Heart right ventricle (tissue), 16 donors: ENCODE measurements around the gene CLHC1. TPM values are rescaled to one million over a fixed set of nuclear protein-coding genes. Genes with fewer than 3 reads are reported as not detected.

ENCODE experiments used
- ATAC-seq, 8 donors: fragments of 200-7000 bp; cut with Tn5 transposase; one replicate each; pipeline ENCODE4 v1.9.1; 2020; ENCODE audit warnings: mild to moderate bottlenecking in 8 of 8, moderate library complexity in 8 of 8, moderate number of reproducible peaks in 1 of 8
- DNase-seq, 2 donors: peaks; one replicate each; pipeline ENCODE4 v3.0.0-alpha.2; 2020
- H3K27ac ChIP-seq, 10 donors: fragments of 200-600 bp; sonication (generic) in 2 of 10; one replicate each; pipeline versions ENCODE4 v1.5.0 to v1.8.0; 2020 to 2022; ENCODE audit warnings: mild to moderate bottlenecking in 3 of 10
- H3K27me3 ChIP-seq, 7 donors: fragments of 200-600 bp; one replicate each; pipeline ENCODE4 v1.8.0; 2021 to 2022; ENCODE audit warnings: mild to moderate bottlenecking in 2 of 7
- H3K36me3 ChIP-seq, 9 donors: fragments of 200-600 bp; sonication (generic) in 1 of 9; one replicate each; pipeline versions ENCODE4 v1.5.0 to v1.8.0; 2020 to 2022; ENCODE audit warnings: mild to moderate bottlenecking in 2 of 9
- H3K4me1 ChIP-seq, 9 donors: fragments of 200-600 bp; sonication (generic) in 1 of 9; one replicate each; pipeline versions ENCODE4 v1.5.0 to v1.8.0; 2020 to 2022; ENCODE audit warnings: mild to moderate bottlenecking in 4 of 9
- H3K4me3 ChIP-seq, 10 donors: fragments of 200-600 bp; sonication (generic) in 2 of 10; one replicate each; pipeline versions ENCODE4 v1.5.0 to v1.8.0; 2020 to 2022; ENCODE audit warnings: mild to moderate bottlenecking in 7 of 10, moderate library complexity in 2 of 10
- H3K9me3 ChIP-seq, 11 donors: fragments of 200-600 bp in 10 of 11; sonication (generic) in 2 of 11; one replicate each; pipeline versions ENCODE4 v1.5.0 to v1.8.0; 2013 to 2022; ENCODE audit warnings: mild to moderate bottlenecking in 2 of 11, control low read depth in 1 of 11, moderate library complexity in 1 of 11
- CTCF ChIP-seq, 9 donors: fragments of 200-600 bp; sonication (generic) in 2 of 9; IDR thresholded peaks; one replicate each; pipeline versions ENCODE4 v1.5.0 to v1.8.0; 2021 to 2022; ENCODE audit warnings: antibody characterized with exemption in 9 of 9, mild to moderate bottlenecking in 5 of 9, moderate library complexity in 1 of 9
- WGBS, 2 donors: extraction: QIAGEN DNeasy Blood & Tissue Kit; methylation state at CpG; one replicate each; pipeline ENCODE4 v1.1.7; 2013; ENCODE audit warnings: inconsistent platforms in 1 of 2; 5-methylcytosine and 5-hydroxymethylcytosine counted together
- intact Hi-C, 10 donors: fragments of 100-400 bp; cut with DNase I; formaldehyde crosslinking; loops; one replicate each; pipeline versions ENCODE4 v1.11.1 to v1.14.2; 2022
- polyA plus RNA-seq, 2 donors: library from polyadenylated mRNA; stranded (reverse); fragments of 200-250 nt; gene quantifications; one replicate each; pipeline ENCODE4 v1.2.3, GENCODE V29; 2013
- total RNA-seq, 10 donors: library from RNA; stranded (reverse); fragmentation: NEBNext Ultra II Directional in 3 of 10; extraction: Animal tissue kit (Norgen Biotek cat#: 25700) in 3 of 10; gene quantifications; one replicate each; pipeline versions ENCODE4 v1.2.1 to v1.2.4, GENCODE V29; 2021 to 2023
- donor health status: Arrhythmogenic right ventricular cardiomyopathy.
- donor health status: ischemic (EF 13 %, LVEDD 7.1; RV severe dilation, severe dysfunction).
- donor health status: healthy with polysubstance abuse.
- donor health status: DM: no; HTN: yes; CAD: no.
- donor health status: DM: no; HTN: no; CAD: no.
- donor health status: ischemic (EF 25% LVEDD 6.9; RV normal size, moderate dysfunction).
- donor health status: ischemic (EF 25% LVEDD 5.7; RV mildly dilated, moderate dysfunction).
- donor health status: healthy.
- donor health status: DM: yes; HTN: yes; CAD: no.
- donor health status: Ischemic cardiomyopathy.
- donor health status: ischemic (EF 35%, LVEDD 5.7; RV mildly dilated, moderate dysfunction).
- donor health status: nonischemic (EF 11% LVEDD 7.7; RV severe dilation, severe dysfunction).
- donor health status: DM: yes; HTN: yes; CAD: no.
- donor health status: PGD.
- donor health status: ischemic (EF 29% LVEDD 5.4; RV normal size, mild dysfunction).
- donor health status: nonischemic (EF 23%, LVEDD 6.1; RV moderate dilation, normal function).

CLHC1 gene
- total and polyA plus RNA-seq, 12 donors, result 1.7 to 9.7 (median 6.3) TPM

- intact Hi-C loops, result no loop called here
- 96% methylated on average over 2 of the region's 2 CpGs for WGBS, 2 donors
- no peak for DNase-seq
- TF ChIP-seq CTCF (IDR thresholded peaks at IDR 0.05), result no peak
- no peaks in the 10 kb centered on the region for H3K27me3 ChIP-seq
- no peak overlapping the region for H3K4me3 ChIP-seq
- no peaks in the 10 kb centered on the region for H3K36me3 ChIP-seq
- H3K4me1 ChIP-seq, result peaks cover 0 to 13% (median 0%) of the 10 kb centered on the region in 9 donors
- no peak for ATAC-seq
- no peak overlapping the region for H3K27ac ChIP-seq
- no peaks in the 10 kb centered on the region for H3K9me3 ChIP-seq
These were observed 89.6 kb downstream of the CLHC1 start for GRCh38 chr2:55142518-55142917.

- intact Hi-C loops, result no loop called here
- ATAC-seq (peak in 2 of 8 donors; percentile 40 to 41), DNase-seq (no peak)
- no peaks in the 10 kb centered on the region for H3K36me3 ChIP-seq
- H3K4me3 ChIP-seq, result no peak overlapping the region
- H3K9me3 ChIP-seq, result no peaks in the 10 kb centered on the region
- no peak for TF ChIP-seq CTCF (IDR thresholded peaks at IDR 0.05)
- peaks cover 0 to 20% (median 0%) of the 10 kb centered on the region in 9 donors for H3K4me1 ChIP-seq
- 81 to 90% methylated on average over 9 of the region's 9 CpGs for WGBS, 2 donors
- no peak overlapping the region for H3K27ac ChIP-seq
- H3K27me3 ChIP-seq, result no peaks in the 10 kb centered on the region
These were observed 90.3 kb downstream of the CLHC1 start for GRCh38 chr2:55141572-55142413.

GRCh38 chr2:55140316-55141219, 91.5 kb downstream of the CLHC1 start:
- no peak overlapping the region for H3K27ac ChIP-seq
- WGBS, 2 donors, result 88 to 89% methylated on average over 8 of the region's 8 CpGs
- H3K4me1 ChIP-seq, result peaks cover 0 to 32% (median 0%) of the 10 kb centered on the region in 9 donors

More at GRCh38 chr2:55140316-55141219, 91.5 kb downstream of the CLHC1 start:
- no peak overlapping the region for H3K4me3 ChIP-seq
- no peaks in the 10 kb centered on the region for H3K27me3 ChIP-seq
- H3K36me3 ChIP-seq, result no peaks in the 10 kb centered on the region
- intact Hi-C loops, result no loop called here
- no peak for ATAC-seq
- no peak for TF ChIP-seq CTCF (IDR thresholded peaks at IDR 0.05)
- DNase-seq, result no peak
- H3K9me3 ChIP-seq, result no peaks in the 10 kb centered on the region
